ENCODE data around the gene C4BPA. TPM values are rescaled to one million over a fixed set of nuclear protein-coding genes. Genes with fewer than 3 reads are reported as not detected.

Gene C4BPA
- total and polyA plus RNA-seq, 2 of the 8 experiments (the other 6 are each of a cell fraction or from before 2014, with no cell fraction given): not detected

DNA sequence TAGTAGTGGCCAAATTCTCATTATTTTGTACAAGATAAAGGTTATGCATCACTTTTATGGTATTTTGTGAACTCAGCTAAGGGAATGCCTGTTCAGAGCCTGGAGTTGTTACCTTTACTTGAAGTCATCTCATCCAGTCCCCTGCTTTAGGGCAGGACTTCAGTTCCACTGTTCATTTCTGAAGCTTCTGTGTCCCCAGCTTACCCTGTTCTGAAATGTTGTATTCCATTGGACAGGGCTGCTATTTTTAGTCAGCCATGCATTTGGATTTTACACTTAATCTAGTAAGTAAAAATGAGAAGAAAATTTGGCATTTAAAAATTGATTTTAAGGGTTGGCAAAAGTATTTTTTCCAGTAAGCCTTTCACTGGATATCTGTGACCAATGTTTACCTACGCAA, 27.0 kb upstream of the C4BPA start:
- H3K18ac ChIP-seq (ENCODE audit: extremely low read depth, low read length): no peak overlapping the region
- H2AFZ ChIP-seq (ENCODE audit: low read length): no peak overlapping the region
- H2BK120ac ChIP-seq (replicated peaks; ENCODE audit: low read depth, low read length): no peak overlapping the region
- H3K4me1 ChIP-seq (replicated peaks in 1 of 4; ENCODE audit: control insufficient read depth in 3 of 4, insufficient read depth in 4 of 4, low read length in 3 of 4): no peaks in the 10 kb centered on the region
- 83% methylated on average over 1 of the region's 1 CpG; no CpG with 5 or more reads in 1 of the 2 experiments for WGBS, 2 experiments (ENCODE audit: extremely low coverage in 1 of 2, insufficient coverage in 1 of 2, insufficient read length in 1 of 2, insufficient replicate concordance in 2 of 2, low coverage in 1 of 2, low lambda C conversion rate in 2 of 2, missing lambda C conversion rate in 1 of 2)
- no peak overlapping the region for H4K91ac ChIP-seq (replicated peaks; ENCODE audit: insufficient read length, low read length)
- ChIA-PET POLR2A (ENCODE audit: partially characterized antibody) (no interaction called here), CTCF (ENCODE audit: partially characterized antibody) (interaction anchor here (0.6 to 1.7 kb wide), 6 partner anchors 16 to 415 kb away, joined by 3 to 7 read pairs (median 3); no protein-coding TSS in a partner anchor)
- H2AK5ac ChIP-seq (ENCODE audit: low read depth, low read length): no peak overlapping the region
- H3K27me3 ChIP-seq (replicated peaks in 1 of 4; ENCODE audit: control insufficient read depth in 3 of 4, extremely low read depth in 1 of 4, insufficient read depth in 3 of 4, low read length in 3 of 4): no peaks in the 10 kb centered on the region
- no peak overlapping the region for H2BK12ac ChIP-seq (ENCODE audit: low read depth, low read length)
- no peak overlapping the region for H3K23ac ChIP-seq (ENCODE audit: insufficient read length)
- no peak overlapping the region for H3K4ac ChIP-seq (replicated peaks; ENCODE audit: insufficient read length, low read depth, low read length)
- H3K14ac ChIP-seq (ENCODE audit: insufficient read length): no peak overlapping the region
- no peaks in the 10 kb centered on the region for H3K9me3 ChIP-seq (ENCODE audit: insufficient read depth in 2 of 2, low read depth in 1 of 2, low read length in 1 of 2)
- no peak overlapping the region for H3K27ac ChIP-seq (ENCODE audit: low read depth, low read length)
- no peaks in the 10 kb centered on the region for H3K79me2 ChIP-seq (ENCODE audit: control insufficient read depth in 1 of 2, insufficient read depth in 2 of 2, low read length in 2 of 2)
- H3K4me3 ChIP-seq (ENCODE audit: extremely low read depth in 1 of 4, insufficient read depth in 2 of 4, low read depth in 3 of 4, low read length in 4 of 4): no peak overlapping the region
- no peak overlapping the region for H3K56ac ChIP-seq (replicated peaks; ENCODE audit: insufficient read length, low read depth, low read length)
- H4K8ac ChIP-seq (ENCODE audit: extremely low read depth, insufficient read depth, low read length): no peak overlapping the region
- H3K9ac ChIP-seq (replicated peaks in 1 of 4; ENCODE audit: extremely low read depth in 1 of 4, low read depth in 3 of 4, low read length in 3 of 4): no peak overlapping the region
- FAIRE-seq (no peak), DNase-seq (ENCODE audit: low read depth in 1 of 2, low spot score in 2 of 2) (no peak)
- H2BK20ac ChIP-seq (ENCODE audit: low read length): no peak overlapping the region
- H4K5ac ChIP-seq (ENCODE audit: insufficient read length, low read depth, low read length): no peak overlapping the region
- H2BK5ac ChIP-seq (ENCODE audit: low read depth, low read length): no peak overlapping the region
- no peak overlapping the region for H2BK15ac ChIP-seq (ENCODE audit: low read length)
- H4K20me1 ChIP-seq (replicated peaks in 1 of 2; ENCODE audit: control insufficient read depth in 1 of 2, insufficient read depth in 2 of 2, low read length in 2 of 2): no peaks in the 10 kb centered on the region
- H3K36me3 ChIP-seq (ENCODE audit: control insufficient read depth in 2 of 4, insufficient read depth in 4 of 4, low read length in 3 of 4): peaks cover 0 to 4% (median 1%) of the 10 kb centered on the region in 4 experiments; a peak in 4 of 8 replicates
- H3K4me2 ChIP-seq (ENCODE audit: insufficient read depth in 1 of 2, low read depth in 2 of 2, low read length in 2 of 2): no peak overlapping the region
- H3K23me2 ChIP-seq (ENCODE audit: low read depth, low read length): no peaks in the 10 kb centered on the region
- 0 out of 2 replicates have a peak, but pooled peaks cover 2% of the 10 kb centered on the region for H3K79me1 ChIP-seq (ENCODE audit: low read depth, low read length)
- no peak for TF ChIP-seq SIN3A (conservative IDR thresholded peaks at IDR 0.05 in 1 of 2, IDR thresholded peaks at IDR 0.05 in 1 of 2; ENCODE audit: low read depth in 1 of 2, low read length in 2 of 2)
- TF ChIP-seq SP1 (IDR thresholded peaks at IDR 0.05; ENCODE audit: low read depth, low read length): no peak
- no peak for TF ChIP-seq MAX (IDR thresholded peaks at IDR 0.05)
- TF ChIP-seq BRCA1 (IDR thresholded peaks at IDR 0.05; ENCODE audit: low read depth, low read length): no peak
- no peak for TF ChIP-seq JUND (IDR thresholded peaks at IDR 0.05; ENCODE audit: low read length)
- TF ChIP-seq FOSL1 (IDR thresholded peaks at IDR 0.05; ENCODE audit: insufficient read depth, low read depth, low read length): no peak
- TF ChIP-seq SRF (IDR thresholded peaks at IDR 0.05; ENCODE audit: low read depth, low read length): no peak
- no peak for TF ChIP-seq EGR1 (IDR thresholded peaks at IDR 0.05; ENCODE audit: borderline replicate concordance, low read depth, low read length)
- no peak for TF ChIP-seq SAP30 (IDR thresholded peaks at IDR 0.05; ENCODE audit: insufficient read depth, insufficient replicate concordance, low read length)
- TF ChIP-seq SIRT6 (IDR thresholded peaks at IDR 0.05; ENCODE audit: low read length): no peak
- TF ChIP-seq KDM4A (IDR thresholded peaks at IDR 0.05; ENCODE audit: low read depth, low read length, severe bottlenecking): no peak
- TF ChIP-seq CEBPB (IDR thresholded peaks at IDR 0.05; ENCODE audit: low read depth, low read length): no peak
- TF ChIP-seq TAF7 (optimal IDR thresholded peaks at IDR 0.05; ENCODE audit: borderline replicate concordance, low read depth, low read length): no peak
- no peak for TF ChIP-seq KDM1A (IDR thresholded peaks at IDR 0.05; ENCODE audit: borderline replicate concordance, low read length)
- TF ChIP-seq TCF12 (IDR thresholded peaks at IDR 0.05; ENCODE audit: low read depth, low read length): no peak
